HCT116 (cell line): ENCODE measurements around the gene KY. TPM values are rescaled to one million over a fixed set of nuclear protein-coding genes. Genes with fewer than 3 reads are reported as not detected.

ENCODE experiments used
- ATAC-seq: fragments of 200-7000 bp; cut with Tn5 transposase; 2 replicates; pipeline ENCODE4 v1.9.1; 2020; ENCODE audit warnings: mild to moderate bottlenecking, moderate library complexity
- BruUV-seq: library from RNA; stranded (reverse); fragments of 400-500 nt; replicated peaks from 2 replicates; lab custom pipeline; 2021; lab: Mats Ljungman, UMichigan
- CTCF ChIA-PET: fragments of 300-600 bp; sonication (Branson Sonifier 250); formaldehyde crosslinking; loops from one replicate; lab custom pipeline; 2021; ENCODE audit warnings: antibody characterized with exemption; lab: Charles Lee
- POLR2A ChIA-PET: fragments of 300-600, 350-600 bp; sonication (Branson Sonifier 250); formaldehyde crosslinking; loops from one replicate; lab custom pipeline; 2021; ENCODE audit warnings: antibody characterized with exemption; lab: Charles Lee
- RAD21 ChIA-PET, 2 experiments: fragments of 300-600 bp; sonication (Branson Sonifier 250); formaldehyde crosslinking; loops; one replicate each; lab custom pipeline; 2023; ENCODE audit warnings: low total read pairs in 2 of 2; ENCODE audit not compliant: uncharacterized antibody in 2 of 2, unreplicated experiment in 2 of 2, low non-redundant PET in 1 of 2; lab: Charles Lee
- DNase-seq: peaks from one replicate; pipeline ENCODE4 v3.0.0-alpha.2; 2010; ENCODE audit warnings: low read depth, low spot score
- H2AFZ ChIP-seq: fragments of 200-600 bp; shearing (Covaris generic), sonication (generic); 2 replicates; pipeline ENCODE4 v1.6.1; 2017; ENCODE audit warnings: low read depth, mixed run types, mixed read lengths, antibody characterized with exemption, low read length; ENCODE audit not compliant: poor library complexity, severe bottlenecking
- H3K27ac ChIP-seq: 2 replicates; pipeline ENCODE4 v1.5.1; 2012; ENCODE audit warnings: low read depth, low read length
- H3K27me3 ChIP-seq: fragments of 200-600 bp; sonication (generic); 2 replicates; pipeline ENCODE4 v1.6.1; 2016; ENCODE audit warnings: mixed run types, low read length, mixed read lengths; ENCODE audit not compliant: insufficient read depth
- H3K36me3 ChIP-seq, 2 experiments: fragments of 200-500 bp in 1 of 2; fragments of 200-600 bp in 1 of 2; sonication (Bioruptor generic) in 1 of 2; sonication (generic) in 1 of 2; 2 replicates each; pipeline versions ENCODE4 v1.5.1 to v1.6.1; 2014 to 2016; ENCODE audit warnings: low read length in 2 of 2, inconsistent platforms in 1 of 2, mixed read lengths in 1 of 2, mixed run types in 1 of 2; ENCODE audit not compliant: insufficient read depth in 2 of 2, control insufficient read depth in 1 of 2
- H3K4me1 ChIP-seq, 2 experiments: fragments of 200-600 bp in 1 of 2; sonication (generic) in 1 of 2; 2 replicates each; pipeline versions ENCODE4 v1.5.1 to v1.6.1; 2012 to 2017; ENCODE audit warnings: low read length in 2 of 2, inconsistent platforms in 1 of 2, mild to moderate bottlenecking in 1 of 2, mixed read lengths in 1 of 2, mixed run types in 1 of 2, moderate library complexity in 1 of 2; ENCODE audit not compliant: insufficient read depth in 2 of 2, control insufficient read depth in 1 of 2
- H3K4me2 ChIP-seq: fragments of 200-600 bp; sonication (generic); 2 replicates; pipeline ENCODE4 v1.6.1; 2017; ENCODE audit warnings: mixed run types, low read length, mixed read lengths
- H3K4me3 ChIP-seq, 2 experiments: fragments of 200-600 bp in 1 of 2; sonication (generic) in 1 of 2; replicated peaks in 1 of 2; 2 replicates each; pipeline ENCODE4 v1.5.1; 2011 to 2016; ENCODE audit warnings: low read length in 2 of 2, control low read depth in 1 of 2, low read depth in 1 of 2, mild to moderate bottlenecking in 1 of 2, mixed read lengths in 1 of 2, mixed run types in 1 of 2
- H3K79me2 ChIP-seq: fragments of 200-600 bp; sonication (generic); 2 replicates; pipeline ENCODE4 v1.6.1; 2017; ENCODE audit warnings: mild to moderate bottlenecking, mixed run types, low read length, moderate library complexity, mixed read lengths; ENCODE audit not compliant: insufficient read depth
- H3K9ac ChIP-seq: fragments of 200-600 bp; sonication (generic); 2 replicates; pipeline ENCODE4 v1.6.1; 2016; ENCODE audit warnings: low read length, mixed read lengths
- H3K9me2 ChIP-seq: fragments of 200-600 bp; sonication (generic), shearing (Covaris generic); 2 replicates; pipeline ENCODE4 v1.6.1; 2017; ENCODE audit warnings: mixed run types, mild to moderate bottlenecking, moderate library complexity; ENCODE audit not compliant: insufficient read depth
- H3K9me3 ChIP-seq, 2 experiments: fragments of 200-500 bp in 1 of 2; fragments of 200-600 bp in 1 of 2; sonication (Bioruptor generic) in 1 of 2; sonication (generic) in 1 of 2; 2 replicates each; pipeline ENCODE4 v1.6.1; 2014 to 2017; ENCODE audit warnings: low read length in 2 of 2, mixed read lengths in 2 of 2, inconsistent platforms in 1 of 2, low read depth in 1 of 2, mild to moderate bottlenecking in 1 of 2, mixed run types in 1 of 2, moderate library complexity in 1 of 2; ENCODE audit not compliant: control insufficient read depth in 1 of 2, insufficient read depth in 1 of 2
- H4K20me1 ChIP-seq: fragments of 200-600 bp; sonication (generic), shearing (Covaris generic); 2 replicates; pipeline ENCODE4 v1.6.1; 2017; ENCODE audit warnings: mixed run types, mild to moderate bottlenecking, moderate library complexity; ENCODE audit not compliant: insufficient read depth
- CBX3 ChIP-seq: IDR thresholded peaks from 2 replicates; pipeline ENCODE4 v1.6.1; 2012; ENCODE audit warnings: low read depth
- ELF1 ChIP-seq: IDR thresholded peaks from 2 replicates; pipeline ENCODE4 v1.6.1; 2012; ENCODE audit warnings: low read depth, borderline replicate concordance
- EZH2 ChIP-seq: fragments of 200-600 bp; sonication (generic); IDR thresholded peaks from 2 replicates; pipeline ENCODE4 v1.6.1; 2017; ENCODE audit warnings: antibody characterized with exemption, mixed run types
- JUND ChIP-seq: IDR thresholded peaks from 2 replicates; pipeline ENCODE4 v1.6.1; 2012
- POLR2A ChIP-seq: IDR thresholded peaks from 2 replicates; pipeline ENCODE4 v1.7.0; 2011; ENCODE audit warnings: borderline replicate concordance; ENCODE audit not compliant: insufficient read depth, insufficient read length; ENCODE audit errors: extremely low read depth
- POLR2AphosphoS5 ChIP-seq: IDR thresholded peaks from 2 replicates; pipeline ENCODE4 v1.6.1; 2011; ENCODE audit warnings: mild to moderate bottlenecking, low read depth, low read length, moderate library complexity
- RAD21 ChIP-seq: IDR thresholded peaks from 2 replicates; pipeline ENCODE4 v1.6.1; 2012; ENCODE audit warnings: low read depth, mild to moderate bottlenecking
- SP1 ChIP-seq: IDR thresholded peaks from 2 replicates; pipeline ENCODE4 v1.6.1; 2012; ENCODE audit warnings: low read depth
- SRF ChIP-seq: IDR thresholded peaks from 2 replicates; pipeline ENCODE4 v1.6.1; 2012; ENCODE audit warnings: low read depth
- YY1 ChIP-seq: IDR thresholded peaks from 2 replicates; pipeline ENCODE4 v1.6.1; 2011; ENCODE audit warnings: low read length, low read depth, moderate library complexity, mild to moderate bottlenecking; ENCODE audit not compliant: insufficient replicate concordance; ENCODE audit errors: extremely low read depth
- ZFX ChIP-seq: fragments of 450-650 bp; IDR thresholded peaks from 2 replicates; pipeline ENCODE4 v1.6.1; 2017
- ZNF274 ChIP-seq: fragments of 200-500 bp; sonication (Bioruptor generic); IDR thresholded peaks from 2 replicates; pipeline ENCODE4 v1.6.1; 2014; ENCODE audit warnings: mild to moderate bottlenecking, low read depth, low read length, inconsistent platforms
- intact Hi-C: fragments of 100-400 bp; cut with micrococcal nuclease; formaldehyde crosslinking; loops from 2 replicates; pipeline ENCODE4 v1.10.0; 2022
- total RNA-seq: library from RNA; stranded (reverse); gene quantifications from one replicate; pipeline ENCODE4 v1.2.1, GENCODE V29; 2021; ENCODE audit not compliant: unreplicated experiment
- TF ChIP-seq, protein P1 (sequence below): IDR thresholded peaks from 2 replicates; pipeline ENCODE4 v1.6.1; 2011; ENCODE audit warnings: mild to moderate bottlenecking, low read length, moderate library complexity; ENCODE audit not compliant: insufficient replicate concordance; ENCODE audit errors: extremely low read depth
- TF ChIP-seq, protein P2 (sequence below), 3 experiments: fragments of 200-600 bp in 1 of 3; sonication (generic) in 1 of 3; IDR thresholded peaks in 2 of 3; conservative IDR thresholded peaks in 1 of 3; 2 replicates each; pipeline ENCODE4 v1.5.1; 2012 to 2017; ENCODE audit warnings: low read depth in 2 of 3, low read length in 2 of 3, antibody characterized with exemption in 1 of 3, borderline replicate concordance in 1 of 3, control low read depth in 1 of 3, mild to moderate bottlenecking in 1 of 3, mixed read lengths in 1 of 3, mixed run types in 1 of 3, moderate library complexity in 1 of 3; ENCODE audit not compliant: insufficient read depth in 1 of 3
- TF ChIP-seq, protein P3 (sequence below): IDR thresholded peaks from 2 replicates; pipeline ENCODE4 v1.6.1; 2012
- TF ChIP-seq, protein P4 (sequence below): IDR thresholded peaks from 2 replicates; pipeline ENCODE4 v1.6.1; 2012

KY gene
- total RNA-seq, 1 experiment from 2014 or later: not detected

DNA sequence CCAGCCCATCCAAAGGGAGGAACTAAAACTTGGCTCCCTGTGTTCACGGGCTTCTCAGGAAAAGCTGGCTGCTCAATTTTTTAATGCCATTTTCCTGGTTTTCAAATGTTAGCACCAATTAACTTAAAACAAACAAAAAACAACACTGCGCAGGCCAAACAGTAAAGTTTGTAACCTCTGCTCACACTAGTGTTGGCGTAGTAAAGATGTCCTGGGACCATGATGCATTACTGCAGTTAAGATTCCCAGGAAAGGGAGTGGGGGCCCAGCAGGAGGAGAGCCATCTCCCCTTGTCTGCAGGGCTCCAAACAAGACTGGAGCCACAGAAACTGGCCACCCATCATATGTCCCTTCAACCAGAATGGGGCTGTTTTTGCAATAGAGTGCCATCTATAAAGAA is 74.0 kb downstream of the KY start:
- POLR2A ChIA-PET: no interaction called here
- RAD21 ChIA-PET: no interaction called here
- H3K79me2 ChIP-seq: no peaks in the 10 kb centered on the region
- no peaks in the 10 kb centered on the region for H3K9me3 ChIP-seq
- TF ChIP-seq ZNF274: no peak
- TF ChIP-seq, protein P1, sequence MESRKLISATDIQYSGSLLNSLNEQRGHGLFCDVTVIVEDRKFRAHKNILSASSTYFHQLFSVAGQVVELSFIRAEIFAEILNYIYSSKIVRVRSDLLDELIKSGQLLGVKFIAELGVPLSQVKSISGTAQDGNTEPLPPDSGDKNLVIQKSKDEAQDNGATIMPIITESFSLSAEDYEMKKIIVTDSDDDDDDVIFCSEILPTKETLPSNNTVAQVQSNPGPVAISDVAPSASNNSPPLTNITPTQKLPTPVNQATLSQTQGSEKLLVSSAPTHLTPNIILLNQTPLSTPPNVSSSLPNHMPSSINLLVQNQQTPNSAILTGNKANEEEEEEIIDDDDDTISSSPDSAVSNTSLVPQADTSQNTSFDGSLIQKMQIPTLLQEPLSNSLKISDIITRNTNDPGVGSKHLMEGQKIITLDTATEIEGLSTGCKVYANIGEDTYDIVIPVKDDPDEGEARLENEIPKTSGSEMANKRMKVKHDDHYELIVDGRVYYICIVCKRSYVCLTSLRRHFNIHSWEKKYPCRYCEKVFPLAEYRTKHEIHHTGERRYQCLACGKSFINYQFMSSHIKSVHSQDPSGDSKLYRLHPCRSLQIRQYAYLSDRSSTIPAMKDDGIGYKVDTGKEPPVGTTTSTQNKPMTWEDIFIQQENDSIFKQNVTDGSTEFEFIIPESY: no peak
- TF ChIP-seq YY1: no peak
- no peak for TF ChIP-seq RAD21
- no peak for TF ChIP-seq ELF1
- TF ChIP-seq POLR2AphosphoS5: no peak
- no peak for TF ChIP-seq CBX3
- TF ChIP-seq POLR2A: no peak
- TF ChIP-seq EZH2: no peak
- TF ChIP-seq ZFX: no peak
- no peak for TF ChIP-seq SP1
- TF ChIP-seq, protein P2, sequence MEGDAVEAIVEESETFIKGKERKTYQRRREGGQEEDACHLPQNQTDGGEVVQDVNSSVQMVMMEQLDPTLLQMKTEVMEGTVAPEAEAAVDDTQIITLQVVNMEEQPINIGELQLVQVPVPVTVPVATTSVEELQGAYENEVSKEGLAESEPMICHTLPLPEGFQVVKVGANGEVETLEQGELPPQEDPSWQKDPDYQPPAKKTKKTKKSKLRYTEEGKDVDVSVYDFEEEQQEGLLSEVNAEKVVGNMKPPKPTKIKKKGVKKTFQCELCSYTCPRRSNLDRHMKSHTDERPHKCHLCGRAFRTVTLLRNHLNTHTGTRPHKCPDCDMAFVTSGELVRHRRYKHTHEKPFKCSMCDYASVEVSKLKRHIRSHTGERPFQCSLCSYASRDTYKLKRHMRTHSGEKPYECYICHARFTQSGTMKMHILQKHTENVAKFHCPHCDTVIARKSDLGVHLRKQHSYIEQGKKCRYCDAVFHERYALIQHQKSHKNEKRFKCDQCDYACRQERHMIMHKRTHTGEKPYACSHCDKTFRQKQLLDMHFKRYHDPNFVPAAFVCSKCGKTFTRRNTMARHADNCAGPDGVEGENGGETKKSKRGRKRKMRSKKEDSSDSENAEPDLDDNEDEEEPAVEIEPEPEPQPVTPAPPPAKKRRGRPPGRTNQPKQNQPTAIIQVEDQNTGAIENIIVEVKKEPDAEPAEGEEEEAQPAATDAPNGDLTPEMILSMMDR (IDR thresholded peaks at IDR 0.05 in 2 of 3, conservative IDR thresholded peaks at IDR 0.05 in 1 of 3; ENCODE audit: borderline replicate concordance in 1 of 3, insufficient read depth in 1 of 3, low read depth in 2 of 3, low read length in 2 of 3): no peak
- TF ChIP-seq, protein P3, sequence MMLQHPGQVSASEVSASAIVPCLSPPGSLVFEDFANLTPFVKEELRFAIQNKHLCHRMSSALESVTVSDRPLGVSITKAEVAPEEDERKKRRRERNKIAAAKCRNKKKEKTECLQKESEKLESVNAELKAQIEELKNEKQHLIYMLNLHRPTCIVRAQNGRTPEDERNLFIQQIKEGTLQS: no peak
- no peak for TF ChIP-seq SRF
- TF ChIP-seq, protein P4, sequence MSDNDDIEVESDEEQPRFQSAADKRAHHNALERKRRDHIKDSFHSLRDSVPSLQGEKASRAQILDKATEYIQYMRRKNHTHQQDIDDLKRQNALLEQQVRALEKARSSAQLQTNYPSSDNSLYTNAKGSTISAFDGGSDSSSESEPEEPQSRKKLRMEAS: no peak
- TF ChIP-seq JUND: no peak
- no peak overlapping the region for H3K27ac ChIP-seq
- no TSS peak for BruUV-seq
- H4K20me1 ChIP-seq: no peaks in the 10 kb centered on the region
- no peaks in the 10 kb centered on the region for H3K27me3 ChIP-seq
- H2AFZ ChIP-seq: no peak overlapping the region
- no peaks in the 10 kb centered on the region for H3K36me3 ChIP-seq
- CTCF ChIA-PET: no interaction called here
- H3K9me2 ChIP-seq: no peaks in the 10 kb centered on the region
- ATAC-seq (no peak), DNase-seq (no peak)
- H3K4me1 ChIP-seq: no peaks in the 10 kb centered on the region
- H3K4me3 ChIP-seq: no peak overlapping the region
- H3K4me2 ChIP-seq: no peak overlapping the region
- no peak overlapping the region for H3K9ac ChIP-seq
- intact Hi-C loops: no loop called here
